Right ventricle myocardium superior (tissue), 1 donor: ENCODE data around the gene UGT3A2. TPM values are rescaled to one million over a fixed set of nuclear protein-coding genes. Genes with fewer than 3 reads are reported as not detected.

Source experiments
- ATAC-seq: fragments of 200-7000 bp; cut with Tn5 transposase; one replicate; pipeline ENCODE4 v1.9.1; 2020; ENCODE audit warnings: mild to moderate bottlenecking; ENCODE audit not compliant: poor library complexity
- DNase-seq: peaks from one replicate; pipeline ENCODE4 v3.0.0-alpha.2; 2020
- intact Hi-C: fragments of 100-400 bp; cut with DNase I; formaldehyde crosslinking; loops from one replicate; pipeline ENCODE4 v1.11.2; 2022
- long read RNA-seq: library from polyadenylated mRNA; unstranded; transcript quantifications from one replicate; pipeline ENCODE4 v2.0.0, GENCODE V29; 2021
- total RNA-seq: library from RNA; stranded (reverse); fragmentation: NEBNext Ultra II Directional; extraction: Animal tissue kit (Norgen Biotek cat#: 25700); gene quantifications from one replicate; pipeline ENCODE4 v1.2.1, GENCODE V29; 2021
- donor health status: DM: no; HTN: yes; CAD: no; lungs with severe emphysema.

The UGT3A2 gene
- total RNA-seq: not detected
- long read RNA-seq: 0 reads

- intact Hi-C loops: no loop called here
- ATAC-seq (no peak), DNase-seq (no peak)
Observed at GRCh38 chr5:36066540-36067210, at the start of gene UGT3A2. UGT3A2 (minus strand) TSS chr5:36066882; CDS start chr5:36066789, 93 bp downstream.

- ATAC-seq (no peak), DNase-seq (no peak)
- intact Hi-C loops: no loop called here
Observed at GRCh38 chr5:36111238-36111637, 44.6 kb upstream of the UGT3A2 start.

GRCh38 chr5:36108758-36109460 is 42.2 kb upstream of the UGT3A2 start:
- intact Hi-C loops: no loop called here
- ATAC-seq (no peak), DNase-seq (no peak)

- intact Hi-C loops: no loop called here
- DNase-seq: no peak
- ATAC-seq: no peak
Observed at GRCh38 chr5:36105819-36106218, 39.1 kb upstream of the UGT3A2 start.

- no peak for DNase-seq
- intact Hi-C loops: no loop called here
- no peak for ATAC-seq
Observed at GRCh38 chr5:36099748-36100147, 33.1 kb upstream of the UGT3A2 start.

GRCh38 chr5:36096486-36096885 is 29.8 kb upstream of the UGT3A2 start:
- ATAC-seq (no peak), DNase-seq (no peak)
- intact Hi-C loops: no loop called here

- intact Hi-C loops: no loop called here
- ATAC-seq: no peak
- no peak for DNase-seq
Observed at GRCh38 chr5:36089989-36090388, 23.3 kb upstream of the UGT3A2 start.

- intact Hi-C loops: no loop called here
- no peak for DNase-seq
- peak; percentile 39 for ATAC-seq
Observed at GRCh38 chr5:36079200-36079781, 12.6 kb upstream of the UGT3A2 start.

GRCh38 chr5:36078430-36078829 is 11.7 kb upstream of the UGT3A2 start:
- ATAC-seq (no peak), DNase-seq (no peak)
- intact Hi-C loops: no loop called here

GRCh38 chr5:36073595-36074216 is 7.0 kb upstream of the UGT3A2 start:
- intact Hi-C loops: no loop called here

GRCh38 chr5:36070687-36071571 is 4.2 kb upstream of the UGT3A2 start:
- intact Hi-C loops: no loop called here
- DNase-seq: no peak
- ATAC-seq: no peak

More at GRCh38 chr5:36073595-36074216, 7.0 kb upstream of the UGT3A2 start:
- ATAC-seq (no peak), DNase-seq (no peak)

- intact Hi-C loops: no loop called here
- ATAC-seq (no peak), DNase-seq (no peak)
Observed at GRCh38 chr5:36068751-36069281, 2.1 kb upstream of the UGT3A2 start.

GRCh38 chr5:36066001-36066539 is 612 bp downstream of the UGT3A2 start:
- no peak for DNase-seq
- no peak for ATAC-seq
- intact Hi-C loops: no loop called here

GRCh38 chr5:36060420-36060887 is 6.2 kb downstream of the UGT3A2 start:
- intact Hi-C loops: no loop called here
- no peak for DNase-seq
- ATAC-seq: no peak

- intact Hi-C loops: no loop called here
- DNase-seq: no peak
- ATAC-seq: no peak
Observed at GRCh38 chr5:36059571-36060419, 6.9 kb downstream of the UGT3A2 start.

- no peak for DNase-seq
- ATAC-seq: no peak
- intact Hi-C loops: no loop called here
Observed at GRCh38 chr5:36058776-36059175, 7.9 kb downstream of the UGT3A2 start.

- DNase-seq (no peak), ATAC-seq (no peak)
- intact Hi-C loops: no loop called here
Observed at GRCh38 chr5:36057386-36057785, 9.3 kb downstream of the UGT3A2 start.
